ENCODE data around the gene GALNT10.

- TF ChIP-seq CTCF (IDR thresholded peaks at IDR 0.05): no peak
- TF ChIP-seq POLR2A (IDR thresholded peaks at IDR 0.05): no peak
Measured at GRCh38 chr5:154199263-154199662, 8.7 kb downstream of the GALNT10 start.

All from suprapubic skin (tissue), 3 donors.